ENCODE results near the gene ACY1.

Gene ACY1

GRCh38 chr3:52029535-52029934 lies 46.2 kb downstream of the ACY1 start:
- Histone ChIP-seq H3K4me1 (ENCODE audit: insufficient read depth, low read length) (no peaks in the 10 kb centered on the region), H3K4me2 (ENCODE audit: insufficient read depth, low read length) (no peak overlapping the region), H3K79me2 (ENCODE audit: insufficient read depth, low read length) (no peaks in the 10 kb centered on the region), H3K27me3 (ENCODE audit: insufficient read depth, low read length, poor library complexity) (no peaks in the 10 kb centered on the region), H2AFZ (ENCODE audit: low read depth, low read length) (no peak overlapping the region), H4K20me1 (ENCODE audit: insufficient read depth, low read length) (no peaks in the 10 kb centered on the region), H3K9ac (ENCODE audit: low read depth, low read length) (no peak overlapping the region), H3K36me3 (ENCODE audit: insufficient read depth, low read length) (no peaks in the 10 kb centered on the region), H3K4me3 (ENCODE audit: low read depth in 1 of 2, low read length in 2 of 2) (no peak overlapping the region), H3K27ac (ENCODE audit: low read length) (no peak overlapping the region), H3K9me3 (ENCODE audit: insufficient read depth, low read length, severe bottlenecking) (no peaks in the 10 kb centered on the region)
- no peak for TF ChIP-seq EZH2 (IDR thresholded peaks at IDR 0.05; ENCODE audit: borderline replicate concordance, low read depth, low read length, severe bottlenecking)
- TF ChIP-seq, protein P1, sequence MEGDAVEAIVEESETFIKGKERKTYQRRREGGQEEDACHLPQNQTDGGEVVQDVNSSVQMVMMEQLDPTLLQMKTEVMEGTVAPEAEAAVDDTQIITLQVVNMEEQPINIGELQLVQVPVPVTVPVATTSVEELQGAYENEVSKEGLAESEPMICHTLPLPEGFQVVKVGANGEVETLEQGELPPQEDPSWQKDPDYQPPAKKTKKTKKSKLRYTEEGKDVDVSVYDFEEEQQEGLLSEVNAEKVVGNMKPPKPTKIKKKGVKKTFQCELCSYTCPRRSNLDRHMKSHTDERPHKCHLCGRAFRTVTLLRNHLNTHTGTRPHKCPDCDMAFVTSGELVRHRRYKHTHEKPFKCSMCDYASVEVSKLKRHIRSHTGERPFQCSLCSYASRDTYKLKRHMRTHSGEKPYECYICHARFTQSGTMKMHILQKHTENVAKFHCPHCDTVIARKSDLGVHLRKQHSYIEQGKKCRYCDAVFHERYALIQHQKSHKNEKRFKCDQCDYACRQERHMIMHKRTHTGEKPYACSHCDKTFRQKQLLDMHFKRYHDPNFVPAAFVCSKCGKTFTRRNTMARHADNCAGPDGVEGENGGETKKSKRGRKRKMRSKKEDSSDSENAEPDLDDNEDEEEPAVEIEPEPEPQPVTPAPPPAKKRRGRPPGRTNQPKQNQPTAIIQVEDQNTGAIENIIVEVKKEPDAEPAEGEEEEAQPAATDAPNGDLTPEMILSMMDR (IDR thresholded peaks at IDR 0.05; ENCODE audit: borderline replicate concordance, extremely low read depth, low read length, poor library complexity, severe bottlenecking), result no peak
- DNase-seq (no peak), ATAC-seq (ENCODE audit: insufficient read depth, low read depth) (no peak)

DNA sequence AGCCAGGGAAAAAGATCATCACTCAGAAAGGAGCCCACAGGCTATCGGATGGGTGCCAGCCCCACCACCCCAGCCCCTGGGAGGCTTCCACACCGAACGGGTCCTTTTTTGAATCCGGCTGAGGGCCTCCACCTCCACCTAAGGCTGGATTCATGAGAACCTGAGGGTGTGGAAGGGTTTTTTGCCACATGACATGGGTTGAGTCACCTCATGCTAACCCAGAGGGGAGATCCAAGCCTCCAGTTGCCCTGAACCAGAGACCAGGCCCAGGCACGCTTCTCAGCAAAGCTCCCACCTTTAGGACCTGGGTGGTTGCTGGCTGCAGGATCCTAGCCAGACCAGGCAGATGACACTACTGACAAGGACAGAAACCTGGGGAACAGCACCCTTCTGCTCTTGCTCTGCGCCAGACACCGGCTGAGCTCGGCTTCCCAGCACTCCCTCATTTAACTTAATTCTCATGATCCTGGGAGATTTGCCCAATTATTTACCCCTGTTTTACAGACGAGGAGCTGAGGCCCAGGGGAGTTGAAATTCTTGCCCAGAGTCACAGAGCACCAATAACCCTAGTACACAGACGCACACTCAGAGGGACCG lies 47.5 kb downstream of the ACY1 start:
- Histone ChIP-seq H3K4me2 (ENCODE audit: insufficient read depth, low read length) (no peak overlapping the region), H3K9me3 (ENCODE audit: insufficient read depth, low read length, severe bottlenecking) (no peaks in the 10 kb centered on the region), H4K20me1 (ENCODE audit: insufficient read depth, low read length) (no peaks in the 10 kb centered on the region), H3K27me3 (ENCODE audit: insufficient read depth, low read length, poor library complexity) (no peaks in the 10 kb centered on the region), H3K36me3 (ENCODE audit: insufficient read depth, low read length) (no peaks in the 10 kb centered on the region), H3K4me3 (ENCODE audit: low read depth in 1 of 2, low read length in 2 of 2) (no peak overlapping the region), H3K27ac (ENCODE audit: low read length) (no peak overlapping the region), H3K4me1 (ENCODE audit: insufficient read depth, low read length) (no peaks in the 10 kb centered on the region), H3K79me2 (ENCODE audit: insufficient read depth, low read length) (no peaks in the 10 kb centered on the region), H2AFZ (ENCODE audit: low read depth, low read length) (no peak overlapping the region), H3K9ac (ENCODE audit: low read depth, low read length) (no peak overlapping the region)
- no peak for DNase-seq
- TF ChIP-seq, protein P1 (IDR thresholded peaks at IDR 0.05; ENCODE audit: borderline replicate concordance, extremely low read depth, low read length, poor library complexity, severe bottlenecking), result no peak
- TF ChIP-seq EZH2 (IDR thresholded peaks at IDR 0.05; ENCODE audit: borderline replicate concordance, low read depth, low read length, severe bottlenecking), result no peak
- ATAC-seq (ENCODE audit: insufficient read depth, low read depth), result no peak

GRCh38 chr3:52031896-52032295 lies 48.6 kb downstream of the ACY1 start:
- Histone ChIP-seq H3K4me3 (ENCODE audit: low read depth in 1 of 2, low read length in 2 of 2) (no peak overlapping the region), H3K4me1 (ENCODE audit: insufficient read depth, low read length) (no peaks in the 10 kb centered on the region), H3K4me2 (ENCODE audit: insufficient read depth, low read length) (no peak overlapping the region), H3K27me3 (ENCODE audit: insufficient read depth, low read length, poor library complexity) (no peaks in the 10 kb centered on the region), H3K27ac (ENCODE audit: low read length) (no peak overlapping the region), H3K9me3 (ENCODE audit: insufficient read depth, low read length, severe bottlenecking) (no peaks in the 10 kb centered on the region), H3K36me3 (ENCODE audit: insufficient read depth, low read length) (no peaks in the 10 kb centered on the region), H3K79me2 (ENCODE audit: insufficient read depth, low read length) (no peaks in the 10 kb centered on the region), H4K20me1 (ENCODE audit: insufficient read depth, low read length) (no peaks in the 10 kb centered on the region), H3K9ac (ENCODE audit: low read depth, low read length) (no peak overlapping the region), H2AFZ (ENCODE audit: low read depth, low read length) (no peak overlapping the region)
- ATAC-seq (ENCODE audit: insufficient read depth, low read depth) (no peak), DNase-seq (no peak)
- TF ChIP-seq EZH2 (IDR thresholded peaks at IDR 0.05; ENCODE audit: borderline replicate concordance, low read depth, low read length, severe bottlenecking), result no peak
- TF ChIP-seq, protein P1 (IDR thresholded peaks at IDR 0.05; ENCODE audit: borderline replicate concordance, extremely low read depth, low read length, poor library complexity, severe bottlenecking), result no peak

Measured in DND-41 (cell line).